K562 (cell line): ENCODE data around the gene PIK3CB. TPM values are rescaled to one million over a fixed set of nuclear protein-coding genes. Genes with fewer than 3 reads are reported as not detected.

ENCODE experiments used
- ATAC-seq: fragments of 200-7000 bp; cut with Tn5 transposase; 3 replicates; pipeline ENCODE4 v1.9.1; 2020; ENCODE audit warnings: moderate library complexity
- BruUV-seq: library from RNA; stranded (reverse); fragments of 400-500 nt; replicated peaks from 2 replicates; lab custom pipeline; 2021; lab: Mats Ljungman, UMichigan
- CTCF ChIA-PET: fragments of 300-600 bp; formaldehyde crosslinking; extraction: SDS; loops from one replicate; lab custom pipeline; 2021; ENCODE audit warnings: low intra/inter-chr PET ratio; lab: Yijun Ruan, JAX
- POLR2A ChIA-PET: fragments of 300-600, 350-650 bp; sonication (Branson Sonifier 250); formaldehyde crosslinking; extraction: SDS; loops from one replicate; lab custom pipeline; 2021; ENCODE audit warnings: antibody characterized with exemption, inconsistent platforms; lab: Yijun Ruan, JAX
- DNase-seq, 4 experiments: peaks; one replicate each; pipeline versions ENCODE4 v3.0.0 to v3.0.0-alpha.2; 2011 to 2018; ENCODE audit warnings: low spot score in 3 of 4, mixed read lengths in 3 of 4; ENCODE audit errors: extremely low read depth in 1 of 4
- FAIRE-seq: peaks from 2 replicates; lab custom pipeline; 2011; peaks lifted over from hg19 to GRCh38; lab: Jason Lieb, UNC
- H2AFZ ChIP-seq: 2 replicates; pipeline ENCODE4 v1.6.0; 2011; ENCODE audit warnings: low read depth, low read length, control low read depth, inconsistent platforms
- H3K27ac ChIP-seq: fragments of 200-600 bp; 3 replicates; pipeline ENCODE4 v1.8.0; 2011; ENCODE audit warnings: low read depth, mild to moderate bottlenecking, control low read depth, inconsistent platforms, low read length, moderate library complexity, mixed read lengths; ENCODE audit errors: extremely low read depth
- H3K27me3 ChIP-seq, 2 experiments: fragments of 300-600 bp in 1 of 2; 2 replicates in 1 of 2; 3 replicates in 1 of 2; pipeline versions ENCODE4 v1.6.0 to v1.8.0; 2011; ENCODE audit warnings: inconsistent platforms in 2 of 2, low read length in 2 of 2, mild to moderate bottlenecking in 1 of 2, mixed read lengths in 1 of 2, moderate library complexity in 1 of 2; ENCODE audit not compliant: control insufficient read depth in 2 of 2, insufficient read depth in 2 of 2
- H3K36me3 ChIP-seq: fragments of 300-600 bp; 3 replicates; pipeline ENCODE4 v1.8.0; 2011; ENCODE audit warnings: mild to moderate bottlenecking, low read length, inconsistent platforms; ENCODE audit not compliant: control insufficient read depth, insufficient read depth
- H3K4me1 ChIP-seq, 2 experiments: fragments of 200-600 bp in 1 of 2; replicated peaks in 1 of 2; 2 replicates in 1 of 2; 3 replicates in 1 of 2; pipeline versions ENCODE4 v1.5.1 to v1.8.0; 2011; ENCODE audit warnings: inconsistent platforms in 2 of 2, low read length in 2 of 2, mild to moderate bottlenecking in 1 of 2, mixed read lengths in 1 of 2, moderate library complexity in 1 of 2; ENCODE audit not compliant: control insufficient read depth in 2 of 2, insufficient read depth in 2 of 2
- H3K4me2 ChIP-seq: 2 replicates; pipeline ENCODE4 v1.6.1; 2011; ENCODE audit warnings: low read length, control low read depth, inconsistent platforms, mixed read lengths; ENCODE audit not compliant: insufficient read depth
- H3K4me3 ChIP-seq: fragments of 200-600 bp; sonication (generic), shearing (Covaris generic); 2 replicates; pipeline ENCODE4 v1.5.1; 2016; ENCODE audit warnings: control low read depth, inconsistent platforms
- H3K79me2 ChIP-seq: fragments of 200-600 bp; 3 replicates; pipeline ENCODE4 v1.8.0; 2011; ENCODE audit warnings: low read length, inconsistent platforms; ENCODE audit not compliant: control insufficient read depth, insufficient read depth
- H3K9ac ChIP-seq, 2 experiments: 2 replicates each; pipeline versions ENCODE4 v1.6.0 to v1.6.1; 2011; ENCODE audit warnings: low read depth in 2 of 2, low read length in 2 of 2, control low read depth in 1 of 2, inconsistent platforms in 1 of 2, mild to moderate bottlenecking in 1 of 2, mixed read lengths in 1 of 2; ENCODE audit not compliant: insufficient read depth in 1 of 2
- H3K9me1 ChIP-seq: one replicate; pipeline ENCODE4 v1.6.0; 2011; ENCODE audit warnings: inconsistent platforms, mild to moderate bottlenecking, low read length, moderate library complexity; ENCODE audit not compliant: control insufficient read depth, insufficient read depth
- H3K9me3 ChIP-seq: replicated peaks from 2 replicates; pipeline ENCODE4 v1.5.1; 2011; ENCODE audit warnings: low read depth, low read length, inconsistent platforms; ENCODE audit not compliant: control insufficient read depth, insufficient read depth
- H4K20me1 ChIP-seq: replicated peaks from 2 replicates; pipeline ENCODE4 v1.6.1; 2011; ENCODE audit warnings: low read length, inconsistent platforms, mixed read lengths; ENCODE audit not compliant: control insufficient read depth, insufficient read depth
- MTA3 ChIP-seq: fragments of 450-650 bp; formaldehyde crosslinking; IDR thresholded peaks from 2 replicates; pipeline ENCODE4 v1.6.1; 2017; ENCODE audit warnings: mild to moderate bottlenecking, borderline replicate concordance
- SMAD3 ChIP-seq: fragments of 450-650 bp; formaldehyde crosslinking; conservative IDR thresholded peaks from 2 replicates; pipeline ENCODE4 v1.4.0; 2020; ENCODE audit warnings: mild to moderate bottlenecking
- SPI1 ChIP-seq: IDR thresholded peaks from 2 replicates; pipeline ENCODE4 v1.6.1; 2011; ENCODE audit warnings: low read depth, low read length, control low read depth, borderline replicate concordance
- TGIF2 ChIP-seq: sonication (generic); formaldehyde crosslinking; IDR thresholded peaks from 2 replicates; pipeline ENCODE4 v1.8.1; 2022; ENCODE audit warnings: mild to moderate bottlenecking, missing genetic modification reagents, moderate library complexity
- WGBS: fragments of 100-300 bp; shearing (Covaris generic); methylation state at CpG from one replicate; pipeline ENCODE4 v1.1.6; 2016; ENCODE audit warnings: low coverage, mixed read lengths; ENCODE audit not compliant: insufficient coverage; ENCODE audit errors: missing lambda C conversion rate; 5-methylcytosine and 5-hydroxymethylcytosine counted together
- in situ Hi-C: fragments of 300-500 bp; cut with MboI; formaldehyde crosslinking; loops from 4 replicates; pipeline ENCODE4 v1.15.0; 2018; ENCODE audit warnings: inconsistent platforms, mixed read lengths
- intact Hi-C: fragments of 100-400 bp; cut with micrococcal nuclease; formaldehyde crosslinking; loops from 2 replicates; pipeline ENCODE4 v1.14.2; 2022
- polyA plus RNA-seq, 8 experiments: library from polyadenylated mRNA; depleted of rRNA in 4 of 8; stranded (reverse) in 5 of 8; unstranded in 3 of 8; fragments of >200 nt; fragmentation: Nextera tagmentation in 2 of 8; fragmentation: Illumina TruSeq in 1 of 8; extraction: Ambion mirVana in 2 of 8; extraction: Trizol in 1 of 8; gene quantifications; 2 replicates each; pipeline versions ENCODE4 v1.2.1 to v1.2.3, GENCODE V29; 2011 to 2014; ENCODE audit warnings: inconsistent platforms in 1 of 8, missing spikeins in 1 of 8
- total RNA-seq, 7 experiments: library from RNA; depleted of rRNA in 6 of 7; stranded (reverse); fragments of >200 nt in 6 of 7; fragmentation: Illumina TruSeq in 2 of 7; extraction: Trizol in 2 of 7; gene quantifications; 2 replicates each; pipeline versions ENCODE4 v1.2.1 to v1.2.3, GENCODE V29; 2011 to 2021; ENCODE audit warnings: low replicate concordance in 1 of 7
- TF ChIP-seq, protein P1 (sequence below): fragments of 250-450 bp; sonication (Bioruptor Pico); IDR thresholded peaks from 2 replicates; pipeline ENCODE4 v1.8.0; 2021; ENCODE audit warnings: borderline replicate concordance, mild to moderate bottlenecking, moderate library complexity; ENCODE audit not compliant: poor library complexity, severe bottlenecking
- TF ChIP-seq, protein P2 (sequence below): fragments of 200-400 bp; formaldehyde crosslinking; IDR thresholded peaks from 2 replicates; pipeline ENCODE4 v1.6.1; 2017; ENCODE audit warnings: mild to moderate bottlenecking, low read depth, low read length, moderate library complexity

The PIK3CB gene
- total and polyA plus RNA-seq, 9 of the 15 experiments (the other 6 are each of a cell fraction or from before 2014, with no cell fraction given) = 15.3 to 62.6 (median 28.3) TPM

DNA sequence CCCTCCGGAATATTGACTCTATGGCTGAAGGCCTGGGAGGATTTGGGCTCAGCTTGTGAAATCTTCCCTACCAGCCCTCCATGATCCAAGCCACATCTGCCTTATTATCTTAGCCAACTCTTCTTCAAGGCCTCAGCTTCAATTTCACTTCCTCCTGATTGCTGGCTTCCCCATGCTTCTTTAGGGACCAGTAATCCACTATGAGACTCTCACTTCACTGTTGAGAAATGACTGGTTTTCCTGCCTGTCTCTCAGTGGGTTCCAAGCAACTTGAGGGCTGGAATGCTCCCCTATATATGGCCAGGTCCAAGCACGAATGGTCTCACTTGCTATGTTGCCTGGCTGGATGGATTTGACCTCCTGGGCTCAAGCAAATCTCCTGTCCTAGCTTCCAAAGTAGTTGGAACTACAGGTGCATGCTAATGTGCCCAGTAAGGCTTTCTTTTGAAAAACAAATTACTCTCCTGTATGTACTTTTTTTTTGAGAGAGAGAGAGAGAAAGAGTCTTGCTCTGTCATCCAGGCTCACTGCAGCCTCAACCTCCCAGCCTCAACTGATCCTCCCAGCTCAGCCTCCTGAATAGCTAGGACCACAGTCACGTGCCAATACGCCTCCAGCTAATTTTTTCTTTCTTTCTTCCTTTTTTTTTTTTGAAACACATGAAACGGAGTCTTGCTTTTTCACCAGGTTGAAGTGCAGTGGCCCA, 7.9 kb upstream of the PIK3CB start:
- ChIA-PET POLR2A (interaction anchor here (0.8 to 2.4 kb wide), 8 partner anchors 10 to 39 kb away, joined by 3 to 10 read pairs (median 4); no protein-coding TSS in a partner anchor), CTCF (no interaction called here)
- peaks cover 0 to 11% of the 10 kb centered on the region in 2 experiments; a peak in 2 of 5 replicates for H3K4me1 ChIP-seq
- no peaks in the 10 kb centered on the region for H3K79me2 ChIP-seq
- H3K36me3 ChIP-seq = no peaks in the 10 kb centered on the region
- no peak; the same call in 1 of the 3 replicates for ATAC-seq
- H3K4me3 ChIP-seq = no peak overlapping the region
- TF ChIP-seq, protein P1, sequence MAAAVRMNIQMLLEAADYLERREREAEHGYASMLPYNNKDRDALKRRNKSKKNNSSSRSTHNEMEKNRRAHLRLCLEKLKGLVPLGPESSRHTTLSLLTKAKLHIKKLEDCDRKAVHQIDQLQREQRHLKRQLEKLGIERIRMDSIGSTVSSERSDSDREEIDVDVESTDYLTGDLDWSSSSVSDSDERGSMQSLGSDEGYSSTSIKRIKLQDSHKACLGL (CRISPR knock-in tag) = no peak
- TF ChIP-seq, protein P2, sequence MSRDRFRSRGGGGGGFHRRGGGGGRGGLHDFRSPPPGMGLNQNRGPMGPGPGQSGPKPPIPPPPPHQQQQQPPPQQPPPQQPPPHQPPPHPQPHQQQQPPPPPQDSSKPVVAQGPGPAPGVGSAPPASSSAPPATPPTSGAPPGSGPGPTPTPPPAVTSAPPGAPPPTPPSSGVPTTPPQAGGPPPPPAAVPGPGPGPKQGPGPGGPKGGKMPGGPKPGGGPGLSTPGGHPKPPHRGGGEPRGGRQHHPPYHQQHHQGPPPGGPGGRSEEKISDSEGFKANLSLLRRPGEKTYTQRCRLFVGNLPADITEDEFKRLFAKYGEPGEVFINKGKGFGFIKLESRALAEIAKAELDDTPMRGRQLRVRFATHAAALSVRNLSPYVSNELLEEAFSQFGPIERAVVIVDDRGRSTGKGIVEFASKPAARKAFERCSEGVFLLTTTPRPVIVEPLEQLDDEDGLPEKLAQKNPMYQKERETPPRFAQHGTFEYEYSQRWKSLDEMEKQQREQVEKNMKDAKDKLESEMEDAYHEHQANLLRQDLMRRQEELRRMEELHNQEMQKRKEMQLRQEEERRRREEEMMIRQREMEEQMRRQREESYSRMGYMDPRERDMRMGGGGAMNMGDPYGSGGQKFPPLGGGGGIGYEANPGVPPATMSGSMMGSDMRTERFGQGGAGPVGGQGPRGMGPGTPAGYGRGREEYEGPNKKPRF = no peak
- peak; percentile 47; the same call in 1 of the 2 replicates for TF ChIP-seq SPI1
- no peak for TF ChIP-seq SMAD3
- no peak for TF ChIP-seq TGIF2 (CRISPR knock-in tag)
- no peak for TF ChIP-seq MTA3
- H4K20me1 ChIP-seq = no peaks in the 10 kb centered on the region
- no peaks in the 10 kb centered on the region for H3K27me3 ChIP-seq
- in situ Hi-C loops (no loop called here), intact Hi-C loops (no loop called here)
- peak overlapping the region; percentile 71 for H2AFZ ChIP-seq
- 60% methylated on average over 5 of the region's 5 CpGs for WGBS
- H3K4me2 ChIP-seq = no peak overlapping the region
- no peaks in the 10 kb centered on the region for H3K9me1 ChIP-seq
- no peak overlapping the region for H3K9ac ChIP-seq
- H3K9me3 ChIP-seq = 0 out of 2 replicates have a peak, but pooled peaks cover 4% of the 10 kb centered on the region
- no TSS peak for BruUV-seq
- peak in 1 of 4 experiments; percentile 14 for DNase-seq
- no peak for FAIRE-seq
- peak overlapping the region; percentile 23; the same call in 2 of the 3 replicates for H3K27ac ChIP-seq
